Measurements from ENCODE around the gene GAS2. TPM values are rescaled to one million over a fixed set of nuclear protein-coding genes. Genes with fewer than 3 reads are reported as not detected.

The GAS2 gene
- total and polyA plus RNA-seq, 2 donors, result 2.8 to 3.1 TPM

DNA sequence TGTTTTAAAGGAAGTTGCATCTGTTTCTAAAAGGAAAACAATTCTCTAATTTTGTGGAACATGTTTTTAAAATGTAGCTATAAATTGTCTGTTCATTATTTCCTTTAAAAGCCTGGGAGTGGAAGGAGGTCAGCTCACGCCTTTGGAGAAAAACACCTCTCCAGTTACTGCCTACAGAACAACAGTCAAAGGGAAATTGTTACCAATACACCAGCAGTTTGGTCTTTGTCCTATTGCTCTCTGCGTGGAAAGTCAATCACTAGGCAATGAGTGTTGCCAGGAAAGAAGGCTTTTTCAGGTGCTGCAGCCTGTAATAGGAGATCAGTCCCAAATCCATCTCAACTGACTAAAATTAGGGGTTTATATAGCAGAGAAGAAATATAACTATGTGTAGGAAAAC, 141.0 kb downstream of the GAS2 start:
- H3K36me3 ChIP-seq (ENCODE audit: control insufficient read depth in 2 of 2, insufficient read depth in 2 of 2, low read length in 1 of 2), result no peaks in the 10 kb centered on the region
- no peak for DNase-seq (ENCODE audit: low read depth in 6 of 9, low spot score in 9 of 9)
- WGBS, result 94% methylated on average over 2 of the region's 2 CpGs
- H3K27me3 ChIP-seq (ENCODE audit: control insufficient read depth in 2 of 2, insufficient read depth in 1 of 2, low read length in 1 of 2), result no peaks in the 10 kb centered on the region
- H3K4me1 ChIP-seq (ENCODE audit: control insufficient read depth in 2 of 2, insufficient read depth in 2 of 2, low read length in 2 of 2), result no peaks in the 10 kb centered on the region
- no peak overlapping the region for H3K27ac ChIP-seq (ENCODE audit: low read depth in 1 of 2, low read length in 1 of 2)
- H3K9me3 ChIP-seq (ENCODE audit: control insufficient read depth in 2 of 2, insufficient read depth in 1 of 2, low read length in 1 of 2), result no peaks in the 10 kb centered on the region
- H3K4me3 ChIP-seq (ENCODE audit: low read length in 2 of 2), result no peak overlapping the region

DNA sequence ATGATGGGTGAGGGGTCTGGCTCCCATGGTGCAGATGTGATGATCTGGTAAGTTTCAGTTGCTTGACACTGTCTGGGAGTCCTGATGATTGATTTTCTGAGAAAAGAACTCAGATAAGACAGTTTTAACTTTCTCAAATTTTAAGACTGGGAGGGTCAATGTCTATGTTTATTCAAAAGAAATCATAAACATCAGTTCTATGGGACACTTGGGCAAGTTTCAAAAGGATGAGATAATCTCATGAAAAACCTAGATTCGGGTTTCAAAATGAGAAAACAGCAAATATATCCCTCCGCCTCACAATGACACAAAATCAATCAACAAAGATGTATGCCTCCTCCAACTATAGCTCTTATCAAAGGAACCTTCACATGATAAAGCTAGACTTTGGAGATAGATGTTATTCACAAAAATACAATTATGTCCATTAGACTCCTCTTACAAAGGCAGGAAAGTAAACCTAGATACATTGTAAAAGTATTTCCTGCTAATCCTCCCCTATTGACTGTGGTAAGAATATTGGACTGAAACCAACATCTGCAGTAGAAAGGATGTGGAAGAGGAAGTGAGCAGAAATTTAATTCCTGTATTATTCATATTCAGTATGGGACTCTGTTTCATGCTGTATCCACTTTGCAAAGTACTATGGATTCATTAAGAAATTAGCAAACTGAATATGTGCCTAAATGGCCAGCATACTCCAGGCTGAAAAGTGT, 141.6 kb downstream of the GAS2 start:
- Histone ChIP-seq H3K27me3 (ENCODE audit: control insufficient read depth in 2 of 2, insufficient read depth in 1 of 2, low read length in 1 of 2) (no peaks in the 10 kb centered on the region), H3K9me3 (ENCODE audit: control insufficient read depth in 2 of 2, insufficient read depth in 1 of 2, low read length in 1 of 2) (no peaks in the 10 kb centered on the region), H3K4me3 (ENCODE audit: low read length in 2 of 2) (no peak overlapping the region), H3K27ac (ENCODE audit: low read depth in 1 of 2, low read length in 1 of 2) (no peak overlapping the region), H3K4me1 (ENCODE audit: control insufficient read depth in 2 of 2, insufficient read depth in 2 of 2, low read length in 2 of 2) (no peaks in the 10 kb centered on the region), H3K36me3 (ENCODE audit: control insufficient read depth in 2 of 2, insufficient read depth in 2 of 2, low read length in 1 of 2) (no peaks in the 10 kb centered on the region)
- DNase-seq (ENCODE audit: low read depth in 6 of 9, low spot score in 9 of 9), result no peak
- 95% methylated on average over 2 of the region's 2 CpGs for WGBS

DNA sequence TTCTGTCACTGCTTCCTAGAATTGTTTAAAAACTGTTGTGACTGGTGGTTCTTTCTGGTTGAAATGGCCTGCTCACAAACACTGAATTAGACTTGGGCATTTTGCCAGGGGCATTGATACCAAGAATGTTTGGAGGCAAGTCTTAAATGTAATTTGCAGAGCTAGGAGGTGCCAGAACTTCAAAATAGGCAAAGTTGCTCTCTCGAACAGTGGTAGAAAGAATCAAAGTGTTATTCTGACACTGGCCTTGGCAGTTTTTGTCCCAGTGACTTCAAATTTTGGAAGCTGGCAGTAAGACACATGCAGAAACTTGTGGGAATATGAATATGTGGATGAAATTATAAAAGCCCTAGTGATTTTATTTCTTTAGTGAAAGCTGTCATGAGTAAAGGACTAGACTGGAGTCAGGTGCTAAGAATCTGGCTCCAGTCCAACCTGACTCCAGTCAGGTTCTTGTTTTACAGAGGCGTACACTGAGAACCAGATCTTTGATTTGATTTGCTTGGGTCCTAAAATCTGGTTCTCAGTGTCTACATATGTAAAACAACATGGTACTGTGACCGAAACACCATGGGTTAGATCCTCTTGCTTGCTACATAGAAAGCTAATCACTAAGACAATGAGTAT, 142.3 kb downstream of the GAS2 start:
- Histone ChIP-seq H3K4me3 (ENCODE audit: low read length in 2 of 2) (no peak overlapping the region), H3K27ac (ENCODE audit: low read depth in 1 of 2, low read length in 1 of 2) (no peak overlapping the region), H3K27me3 (ENCODE audit: control insufficient read depth in 2 of 2, insufficient read depth in 1 of 2, low read length in 1 of 2) (no peaks in the 10 kb centered on the region), H3K9me3 (ENCODE audit: control insufficient read depth in 2 of 2, insufficient read depth in 1 of 2, low read length in 1 of 2) (no peaks in the 10 kb centered on the region), H3K4me1 (ENCODE audit: control insufficient read depth in 2 of 2, insufficient read depth in 2 of 2, low read length in 2 of 2) (no peaks in the 10 kb centered on the region), H3K36me3 (ENCODE audit: control insufficient read depth in 2 of 2, insufficient read depth in 2 of 2, low read length in 1 of 2) (no peaks in the 10 kb centered on the region)
- WGBS, result 94% methylated on average over 3 of the region's 3 CpGs
- DNase-seq (ENCODE audit: low read depth in 6 of 9, low spot score in 9 of 9), result peak in 1 of 9 donors; percentile 1

DNA sequence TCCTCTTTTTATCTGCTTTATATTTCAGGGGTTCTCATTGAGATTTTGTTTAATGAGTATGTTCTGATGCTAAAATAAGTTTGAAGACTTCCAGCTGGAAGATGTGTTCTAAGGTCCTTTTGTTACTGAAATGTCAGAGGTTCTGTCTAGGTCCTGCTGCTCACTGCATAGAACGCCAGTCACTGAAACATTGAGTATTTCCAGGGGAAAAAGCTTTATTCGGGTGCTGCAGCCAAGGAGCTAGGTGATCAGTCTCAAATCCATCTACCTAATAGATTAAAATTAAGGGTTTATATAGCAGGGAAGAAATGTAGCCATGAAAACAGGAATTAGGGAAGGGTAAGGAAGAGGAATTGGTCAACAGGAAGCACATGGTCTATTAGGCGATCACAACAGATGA, 143.5 kb downstream of the GAS2 start:
- Histone ChIP-seq H3K27me3 (ENCODE audit: control insufficient read depth in 2 of 2, insufficient read depth in 1 of 2, low read length in 1 of 2) (no peaks in the 10 kb centered on the region), H3K4me3 (ENCODE audit: low read length in 2 of 2) (no peak overlapping the region), H3K9me3 (ENCODE audit: control insufficient read depth in 2 of 2, insufficient read depth in 1 of 2, low read length in 1 of 2) (no peaks in the 10 kb centered on the region), H3K36me3 (ENCODE audit: control insufficient read depth in 2 of 2, insufficient read depth in 2 of 2, low read length in 1 of 2) (no peaks in the 10 kb centered on the region), H3K27ac (ENCODE audit: low read depth in 1 of 2, low read length in 1 of 2) (no peak overlapping the region), H3K4me1 (ENCODE audit: control insufficient read depth in 2 of 2, insufficient read depth in 2 of 2, low read length in 2 of 2) (no peaks in the 10 kb centered on the region)
- DNase-seq (ENCODE audit: low read depth in 6 of 9, low spot score in 9 of 9), result no peak
- WGBS, result 96% methylated on average over 3 of the region's 3 CpGs

DNA sequence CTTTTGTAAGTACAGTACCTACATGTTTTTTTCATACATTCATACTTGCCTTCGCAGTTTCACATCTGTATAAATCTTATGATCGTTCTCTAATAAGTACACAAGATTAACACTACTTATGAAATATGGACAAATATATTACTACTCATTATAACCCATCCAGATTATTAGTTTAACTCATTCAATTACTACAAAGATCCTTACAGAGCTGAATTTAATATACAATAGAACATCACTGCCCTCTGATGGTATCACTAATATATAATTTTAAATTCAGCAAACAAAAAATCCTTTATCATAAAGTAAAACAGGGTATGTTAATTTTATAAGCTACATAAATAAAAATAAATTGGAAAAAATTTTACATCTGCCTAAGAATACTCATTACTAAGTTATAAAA, 155.8 kb downstream of the GAS2 start:
- Histone ChIP-seq H3K4me1 (ENCODE audit: control insufficient read depth in 2 of 2, insufficient read depth in 2 of 2, low read length in 2 of 2) (no peaks in the 10 kb centered on the region), H3K27me3 (ENCODE audit: control insufficient read depth in 2 of 2, insufficient read depth in 1 of 2, low read length in 1 of 2) (no peaks in the 10 kb centered on the region), H3K4me3 (ENCODE audit: low read length in 2 of 2) (no peak overlapping the region), H3K9me3 (ENCODE audit: control insufficient read depth in 2 of 2, insufficient read depth in 1 of 2, low read length in 1 of 2) (no peaks in the 10 kb centered on the region), H3K27ac (ENCODE audit: low read depth in 1 of 2, low read length in 1 of 2) (no peak overlapping the region), H3K36me3 (ENCODE audit: control insufficient read depth in 2 of 2, insufficient read depth in 2 of 2, low read length in 1 of 2) (peaks cover 0 to 8% of the 10 kb centered on the region in 2 donors)
- WGBS, result 98% methylated on average over 2 of the region's 2 CpGs
- DNase-seq (ENCODE audit: low read depth in 6 of 9, low spot score in 9 of 9), result no peak

DNA sequence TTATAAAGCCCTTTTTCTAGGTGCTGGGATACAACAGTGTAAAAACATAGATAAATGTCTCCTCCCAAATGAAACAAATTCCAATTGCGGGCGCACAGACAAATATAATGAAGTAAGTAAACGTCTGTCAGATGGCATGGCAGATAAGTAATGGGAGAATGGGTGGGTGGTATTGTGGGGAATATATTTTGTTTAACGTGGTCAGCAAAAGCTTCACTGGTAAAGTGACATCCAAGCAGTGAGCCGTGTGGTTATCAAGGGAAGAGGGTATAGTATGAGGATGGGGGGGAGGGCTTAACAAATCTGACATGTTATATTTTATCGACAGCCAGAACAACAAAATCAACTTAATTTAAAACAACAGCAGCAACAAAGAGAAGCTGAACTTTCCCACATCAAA, 162.0 kb downstream of the GAS2 start:
- Histone ChIP-seq H3K27me3 (ENCODE audit: control insufficient read depth in 2 of 2, insufficient read depth in 1 of 2, low read length in 1 of 2) (no peaks in the 10 kb centered on the region), H3K4me1 (ENCODE audit: control insufficient read depth in 2 of 2, insufficient read depth in 2 of 2, low read length in 2 of 2) (peaks cover 3% of the 10 kb centered on the region in 2 donors), H3K36me3 (ENCODE audit: control insufficient read depth in 2 of 2, insufficient read depth in 2 of 2, low read length in 1 of 2) (peaks cover 0 to 3% of the 10 kb centered on the region in 2 donors), H3K4me3 (ENCODE audit: low read length in 2 of 2) (peak overlapping the region in 1 of 2 donors; percentile 89), H3K27ac (ENCODE audit: low read depth in 1 of 2, low read length in 1 of 2) (no peak overlapping the region), H3K9me3 (ENCODE audit: control insufficient read depth in 2 of 2, insufficient read depth in 1 of 2, low read length in 1 of 2) (no peaks in the 10 kb centered on the region)
- 43% methylated on average over 6 of the region's 6 CpGs for WGBS
- peak in 1 of 9 donors; percentile 1 for DNase-seq (ENCODE audit: low read depth in 6 of 9, low spot score in 9 of 9)

DNA sequence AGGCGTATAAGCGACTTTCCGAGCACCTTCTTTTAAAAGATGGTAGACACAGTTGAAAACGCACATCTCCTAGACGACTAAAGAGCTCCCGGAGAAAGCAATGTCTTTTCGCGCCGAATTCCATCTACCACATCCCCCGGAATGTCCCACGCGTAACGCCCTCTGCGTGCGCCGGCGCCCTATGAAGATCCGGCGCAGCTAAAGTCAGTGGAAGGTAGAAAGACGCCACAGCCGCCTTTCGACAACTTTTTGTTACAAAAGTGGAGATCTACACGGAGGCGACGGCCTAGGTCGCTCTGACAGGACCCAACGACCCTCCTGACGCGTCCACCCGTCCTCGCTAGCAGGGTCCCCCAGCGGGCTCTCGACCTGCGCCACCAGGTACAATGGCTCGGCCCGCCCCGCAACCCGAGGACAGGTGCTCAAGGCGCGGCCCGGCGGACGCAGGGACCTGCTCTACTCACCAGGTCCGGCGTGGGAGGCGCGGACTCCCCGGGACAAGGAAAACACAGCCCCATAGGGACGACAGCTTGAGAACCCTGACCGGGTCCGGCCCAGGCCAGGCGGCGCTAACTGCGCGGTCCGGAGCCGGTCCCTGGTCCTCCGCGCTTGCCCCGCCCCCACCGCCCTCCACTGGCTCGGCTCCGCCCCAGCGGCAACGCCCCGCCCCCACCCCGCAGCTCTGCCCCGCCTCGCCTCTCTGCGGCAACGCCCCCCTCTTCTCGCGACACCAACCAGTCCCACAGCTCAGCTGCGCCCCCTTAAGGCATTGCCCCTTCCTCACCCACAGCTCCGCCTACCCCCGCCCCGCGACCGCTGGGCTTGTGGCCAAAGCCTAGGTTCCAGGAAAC, 163.0 kb downstream of the GAS2 start, which contains the start of gene SVIP:
Gene SVIP (minus strand): TSS at position 571 of the 851 bp plus-strand sequence. CDS start 53 bp downstream, at position 518.
- H3K27ac ChIP-seq (ENCODE audit: low read depth in 1 of 2, low read length in 1 of 2), result peak within 1 kb of the TSS; percentile 81 to 82
- no peaks in the 10 kb centered on the region for H3K36me3 ChIP-seq (ENCODE audit: control insufficient read depth in 2 of 2, insufficient read depth in 2 of 2, low read length in 1 of 2)
- WGBS, result under 1% methylated on average over 79 of the region's 79 CpGs
- no peaks in the 10 kb centered on the region for H3K9me3 ChIP-seq (ENCODE audit: control insufficient read depth in 2 of 2, insufficient read depth in 1 of 2, low read length in 1 of 2)
- H3K4me3 ChIP-seq (ENCODE audit: low read length in 2 of 2), result peak within 1 kb of the TSS; percentile 69 to 89
- peak; percentile 70 to 94 (median 86) for DNase-seq (ENCODE audit: low read depth in 6 of 9, low spot score in 9 of 9)
- H3K4me1 ChIP-seq (ENCODE audit: control insufficient read depth in 2 of 2, insufficient read depth in 2 of 2, low read length in 2 of 2), result peaks cover 3% of the 10 kb centered on the region in 2 donors
- no peaks in the 10 kb centered on the region for H3K27me3 ChIP-seq (ENCODE audit: control insufficient read depth in 2 of 2, insufficient read depth in 1 of 2, low read length in 1 of 2)

DNA sequence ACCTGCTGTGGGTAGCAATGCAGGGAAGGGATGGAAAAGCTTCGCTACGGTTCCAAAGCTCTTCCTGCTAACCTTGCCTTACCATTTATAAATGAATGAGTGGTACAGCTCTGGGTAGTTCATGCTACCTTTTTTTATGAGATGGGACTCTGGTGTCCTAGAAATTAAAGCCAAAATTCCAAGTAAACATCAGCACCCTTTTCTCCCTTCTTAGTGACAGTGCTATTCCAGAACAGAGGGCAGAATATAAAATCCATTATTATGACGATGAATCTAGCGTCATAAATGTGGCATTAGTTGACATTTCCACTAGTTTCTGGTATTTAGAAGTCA, 163.6 kb downstream of the GAS2 start:
- Histone ChIP-seq H3K36me3 (ENCODE audit: control insufficient read depth in 2 of 2, insufficient read depth in 2 of 2, low read length in 1 of 2) (no peaks in the 10 kb centered on the region), H3K27me3 (ENCODE audit: control insufficient read depth in 2 of 2, insufficient read depth in 1 of 2, low read length in 1 of 2) (no peaks in the 10 kb centered on the region), H3K9me3 (ENCODE audit: control insufficient read depth in 2 of 2, insufficient read depth in 1 of 2, low read length in 1 of 2) (no peaks in the 10 kb centered on the region), H3K4me1 (ENCODE audit: control insufficient read depth in 2 of 2, insufficient read depth in 2 of 2, low read length in 2 of 2) (peaks cover 3% of the 10 kb centered on the region in 2 donors), H3K27ac (ENCODE audit: low read depth in 1 of 2, low read length in 1 of 2) (no peak overlapping the region), H3K4me3 (ENCODE audit: low read length in 2 of 2) (peak overlapping the region; percentile 15 to 69)
- WGBS, result 17% methylated on average over 4 of the region's 4 CpGs
- no peak for DNase-seq (ENCODE audit: low read depth in 6 of 9, low spot score in 9 of 9)

Measured in thymus (tissue), 11 donors.